HG03108 (cell line): ENCODE results near the gene GRIN3B.
"Not testable (repeated sequence)": the region's sequence is repeated elsewhere in the genome, so short reads cannot be mapped to it uniquely, and the experiment has no call there.

Experiments used
- ATAC-seq: cut with Tn5 transposase; IDR thresholded peaks from one replicate; pipeline ENCODE4 v1.9.1; 2021; ENCODE audit warnings: moderate library complexity; ENCODE audit not compliant: unreplicated experiment

Gene GRIN3B

DNA sequence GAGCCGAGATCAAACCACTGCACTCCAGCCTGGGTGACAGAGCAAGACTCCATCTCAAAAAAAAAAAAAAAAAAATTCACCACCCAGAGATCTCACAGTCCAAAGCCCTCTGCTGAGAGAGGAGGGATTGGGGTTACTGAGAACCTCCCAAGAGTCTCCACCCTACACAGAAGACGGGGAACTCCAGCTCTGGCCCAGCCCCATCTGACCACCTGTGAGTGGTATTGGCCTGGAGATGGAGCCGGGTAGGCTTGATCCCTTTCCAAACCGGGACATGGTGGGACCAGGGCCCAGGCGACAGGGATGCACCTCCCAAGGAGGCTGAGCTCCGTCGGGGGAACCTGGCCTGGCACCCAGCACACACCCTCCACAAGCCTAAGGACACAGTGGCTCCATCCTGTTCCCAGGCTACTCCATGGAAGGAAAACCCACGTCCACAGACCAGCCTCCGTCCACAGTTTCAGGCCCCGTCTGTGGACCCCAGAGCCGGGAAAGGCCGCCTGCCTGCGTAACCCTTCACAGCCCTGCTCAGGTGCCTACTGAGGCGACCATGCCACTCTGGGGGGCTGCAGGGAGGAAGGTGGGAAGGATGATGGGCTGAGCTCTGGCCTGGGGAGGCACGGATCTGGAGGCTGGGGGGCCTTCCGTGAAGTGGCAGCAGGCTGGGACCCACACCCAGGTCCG is 18.9 kb downstream of the GRIN3B start:
- no peak for ATAC-seq

DNA sequence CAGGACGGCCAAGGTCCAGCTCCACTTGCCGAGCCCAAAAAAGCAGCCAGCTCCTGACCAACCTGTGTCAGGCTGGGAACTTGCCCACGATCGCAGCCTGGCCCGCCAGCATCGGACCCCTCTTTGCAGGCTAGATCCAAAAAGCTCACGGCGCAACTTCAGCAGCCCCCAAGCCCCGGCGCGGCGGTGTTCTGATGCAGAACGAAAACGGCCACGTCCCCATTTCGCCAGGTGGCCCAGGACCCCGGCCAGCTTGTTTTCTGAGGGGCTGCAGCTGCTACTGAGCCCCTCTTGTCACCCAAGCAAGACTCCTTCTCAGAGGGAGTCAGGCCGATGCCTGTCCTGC is 19.4 kb downstream of the GRIN3B start:
- ATAC-seq = no peak

DNA sequence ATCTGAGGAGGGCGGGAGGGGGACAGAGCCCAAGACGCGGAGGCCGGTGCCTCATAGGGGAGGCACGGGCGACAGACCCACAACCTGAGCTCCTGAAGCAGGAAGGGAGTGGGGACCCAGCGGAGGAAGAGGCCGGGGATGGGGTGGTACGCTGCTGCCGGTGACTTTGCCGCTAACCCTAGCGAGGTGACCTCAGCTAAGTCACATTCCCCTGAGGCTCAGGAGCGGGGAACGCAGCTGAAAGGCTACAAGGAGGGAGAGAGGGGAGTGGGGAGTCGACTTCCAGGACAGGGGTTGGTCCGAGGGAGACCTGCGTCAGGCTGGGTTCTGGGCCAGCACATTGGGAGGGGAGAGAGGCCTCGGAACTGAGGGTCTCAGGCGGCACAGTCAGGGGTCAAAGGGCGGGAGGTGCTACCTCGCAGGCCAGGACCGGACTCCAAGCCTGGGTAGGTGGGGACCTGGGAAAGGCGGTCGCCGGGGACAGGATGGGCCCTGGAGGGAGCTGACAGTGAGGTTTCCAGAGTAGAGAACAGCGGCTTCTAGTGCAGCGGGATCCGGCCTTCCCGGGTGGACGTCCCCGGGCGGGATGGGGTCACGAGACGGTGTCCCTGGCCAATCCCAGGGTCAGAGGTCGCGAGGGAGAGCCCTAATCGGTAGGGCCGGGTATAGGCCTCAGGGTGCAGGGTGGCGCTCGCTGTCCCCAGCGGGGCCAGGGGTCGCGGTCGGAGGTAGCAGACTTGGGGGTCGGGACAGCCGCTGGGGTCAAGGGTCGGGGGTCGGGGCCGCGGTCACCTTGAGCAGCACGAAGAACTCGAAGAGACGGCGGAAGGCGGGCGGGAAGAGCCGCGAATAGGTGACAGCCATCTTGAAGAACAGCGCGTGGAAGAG is 20.0 kb downstream of the GRIN3B start:
- ATAC-seq = no peak

DNA sequence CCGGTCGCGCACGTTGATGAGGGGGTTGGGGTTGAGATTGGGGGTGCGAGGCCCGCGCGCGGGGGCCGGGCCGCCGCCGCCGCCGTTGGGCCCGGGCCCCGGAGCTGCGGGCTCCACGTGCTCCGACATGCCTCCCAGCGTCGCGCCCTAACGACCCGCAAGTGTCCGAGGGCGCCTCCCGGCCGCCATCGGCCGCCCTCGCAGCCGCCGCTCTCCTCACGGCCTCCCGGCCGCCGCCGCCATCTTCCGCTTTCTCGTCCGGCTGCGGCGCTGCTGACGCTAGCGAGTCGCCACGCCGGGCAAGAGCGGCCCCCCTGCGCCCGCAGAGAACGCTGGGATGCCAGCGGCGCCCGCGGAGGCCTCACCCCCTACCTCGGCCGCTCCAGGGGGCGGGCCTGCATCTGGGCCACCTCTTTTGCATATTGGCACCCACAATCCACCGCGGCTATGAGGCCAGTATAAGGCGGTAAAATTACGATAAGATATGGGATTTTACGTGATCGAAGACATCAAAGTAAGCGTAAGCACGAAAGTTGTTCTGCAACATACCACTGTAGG is 20.7 kb downstream of the GRIN3B start, which contains the start of gene TMEM259:
TMEM259 (minus strand) TSS at position 256 of the 558 bp plus-strand sequence; CDS start at position 129, 127 bp downstream.
- ATAC-seq = peak; percentile 79

DNA sequence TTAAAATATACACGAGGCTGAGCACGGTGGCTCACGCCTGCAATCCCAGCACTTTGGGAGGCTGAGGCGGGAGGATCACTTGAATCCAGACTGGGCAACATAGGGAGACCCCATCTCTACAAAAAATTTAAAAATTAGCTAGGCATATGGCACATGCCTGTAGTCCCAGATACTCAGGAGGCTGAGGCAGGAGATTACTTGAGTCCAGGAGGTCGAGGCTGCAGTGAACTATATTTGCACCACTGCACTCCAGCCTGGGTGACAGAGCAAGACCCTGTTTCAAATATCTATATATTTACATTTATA is 23.6 kb downstream of the GRIN3B start:
- ATAC-seq = not testable (repeated sequence)

DNA sequence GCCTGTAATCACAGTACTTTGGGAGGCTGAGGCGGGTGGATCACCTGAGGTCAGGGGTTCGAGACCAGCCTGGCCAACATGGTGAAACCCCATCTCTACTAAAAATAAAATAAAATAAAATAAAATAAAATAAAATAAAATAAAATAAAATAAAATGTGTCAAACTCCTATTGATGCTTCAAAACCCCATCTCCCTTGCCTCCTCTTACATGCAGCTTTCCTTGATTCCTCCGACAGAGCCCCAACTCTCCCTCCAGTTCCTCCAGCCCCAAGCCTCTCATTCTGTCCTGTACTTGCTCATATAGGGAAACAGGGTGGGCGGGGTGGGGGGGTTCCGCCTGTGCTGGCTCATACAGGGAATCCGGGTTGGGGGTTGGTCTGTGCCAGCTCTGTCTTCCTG is 24.9 kb downstream of the GRIN3B start:
- not testable (repeated sequence) for ATAC-seq

DNA sequence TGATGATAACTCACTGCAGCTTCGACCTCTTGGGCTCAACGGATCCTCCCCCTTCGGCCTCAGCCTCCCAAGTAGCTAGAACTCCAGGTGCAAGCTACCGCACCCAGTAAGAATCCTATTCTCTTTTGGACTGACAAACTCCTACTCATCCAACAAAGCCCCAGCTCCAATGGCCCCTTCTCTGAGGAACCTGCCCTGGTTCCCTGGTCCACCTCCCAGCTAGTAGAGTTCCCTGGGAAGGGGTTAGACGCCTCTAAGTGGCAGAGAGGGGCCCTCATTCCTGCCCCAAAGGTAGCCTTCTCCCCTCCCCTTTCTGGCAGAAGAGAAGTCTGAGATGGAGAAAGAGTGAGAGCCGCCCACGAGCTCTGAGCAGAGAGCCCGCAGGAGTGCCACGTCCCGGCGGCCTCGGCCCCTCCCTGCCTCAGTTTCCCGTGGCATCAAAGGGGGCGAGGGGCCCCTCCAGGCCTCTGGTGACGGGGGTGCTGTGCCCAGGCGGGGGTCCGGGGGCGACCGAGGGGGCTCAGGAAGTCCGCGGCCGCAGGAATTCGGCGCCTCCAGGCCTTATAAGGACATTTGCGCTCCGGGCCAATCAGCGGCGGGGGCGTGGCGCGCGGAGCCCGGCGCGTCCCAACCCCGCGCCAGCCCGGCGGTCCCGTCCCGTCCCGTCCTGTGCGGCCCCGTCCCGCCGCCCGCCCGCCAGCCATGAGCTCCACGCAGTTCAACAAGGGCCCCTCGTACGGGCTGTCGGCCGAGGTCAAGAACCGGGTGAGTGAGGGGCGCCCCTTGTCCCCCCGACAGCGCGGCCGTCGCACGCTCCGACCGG is 26.0 kb downstream of the GRIN3B start, which contains the start of gene CNN2:
CNN2 (plus strand) TSS at position 649 of the 823 bp plus-strand sequence; CDS start at position 703, 54 bp downstream.
- ATAC-seq = peak; percentile 55

DNA sequence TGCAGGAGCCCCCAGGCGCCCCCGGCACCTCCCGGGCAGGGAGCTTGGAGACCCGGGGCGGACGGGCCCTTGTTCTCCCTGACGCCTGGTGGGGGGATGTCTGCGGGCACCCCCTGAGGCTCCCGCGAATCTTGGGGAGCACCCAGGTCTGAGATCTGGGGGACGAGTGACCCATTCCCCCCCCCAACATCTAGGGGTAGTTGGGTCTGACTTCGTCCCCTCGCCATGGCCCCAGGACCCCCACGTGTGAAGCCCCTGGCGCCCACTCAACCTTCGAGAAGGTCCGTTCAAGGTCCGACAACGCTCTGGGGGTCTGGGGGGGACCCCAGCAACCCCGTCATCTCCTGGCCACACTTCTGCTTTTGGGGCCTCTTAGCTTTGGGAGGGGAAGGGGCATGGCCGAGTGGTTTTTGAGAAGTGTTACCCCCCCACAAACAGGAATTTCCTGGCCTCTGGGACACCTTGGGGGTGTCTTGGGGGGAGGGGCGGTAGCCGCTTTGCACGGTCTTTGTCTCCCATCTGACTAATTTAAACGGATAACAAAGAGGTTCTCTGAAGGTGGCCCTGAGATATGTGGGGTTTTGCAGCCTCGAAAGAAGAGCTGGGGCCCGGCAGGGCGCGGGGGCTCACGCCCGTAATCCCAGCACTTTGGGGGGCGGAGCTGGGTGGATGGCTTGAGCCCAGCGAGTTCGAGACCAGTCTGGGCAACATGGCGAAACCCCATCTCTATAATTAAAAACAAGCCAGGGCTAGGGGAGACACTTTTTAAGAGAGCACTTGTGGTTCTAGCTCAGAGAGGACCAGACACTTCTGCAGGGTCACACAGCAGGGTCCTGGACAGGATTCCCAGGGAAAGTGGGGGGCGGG is 26.8 kb downstream of the GRIN3B start:
- ATAC-seq = no peak

DNA sequence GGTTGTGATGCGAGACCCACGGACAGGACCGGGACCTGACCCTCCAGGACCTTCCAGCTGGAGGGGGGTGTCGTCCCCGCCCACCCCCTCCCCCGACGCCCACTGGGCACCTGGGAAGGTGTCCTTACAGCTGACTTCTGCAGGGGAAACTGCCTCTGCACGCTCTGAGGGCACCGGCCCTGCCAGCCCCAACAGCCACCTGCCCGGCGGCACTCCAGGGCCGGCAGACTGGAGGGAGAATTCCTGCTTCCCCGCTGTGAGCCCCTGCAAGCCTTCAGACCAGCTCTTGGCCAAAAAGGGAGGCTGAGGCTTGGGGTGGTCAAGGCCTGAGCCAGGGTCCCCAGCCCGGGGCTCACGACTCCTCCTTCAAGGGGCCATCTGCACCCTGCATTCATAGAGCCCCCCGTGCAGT is 27.4 kb downstream of the GRIN3B start:
- ATAC-seq = no peak

DNA sequence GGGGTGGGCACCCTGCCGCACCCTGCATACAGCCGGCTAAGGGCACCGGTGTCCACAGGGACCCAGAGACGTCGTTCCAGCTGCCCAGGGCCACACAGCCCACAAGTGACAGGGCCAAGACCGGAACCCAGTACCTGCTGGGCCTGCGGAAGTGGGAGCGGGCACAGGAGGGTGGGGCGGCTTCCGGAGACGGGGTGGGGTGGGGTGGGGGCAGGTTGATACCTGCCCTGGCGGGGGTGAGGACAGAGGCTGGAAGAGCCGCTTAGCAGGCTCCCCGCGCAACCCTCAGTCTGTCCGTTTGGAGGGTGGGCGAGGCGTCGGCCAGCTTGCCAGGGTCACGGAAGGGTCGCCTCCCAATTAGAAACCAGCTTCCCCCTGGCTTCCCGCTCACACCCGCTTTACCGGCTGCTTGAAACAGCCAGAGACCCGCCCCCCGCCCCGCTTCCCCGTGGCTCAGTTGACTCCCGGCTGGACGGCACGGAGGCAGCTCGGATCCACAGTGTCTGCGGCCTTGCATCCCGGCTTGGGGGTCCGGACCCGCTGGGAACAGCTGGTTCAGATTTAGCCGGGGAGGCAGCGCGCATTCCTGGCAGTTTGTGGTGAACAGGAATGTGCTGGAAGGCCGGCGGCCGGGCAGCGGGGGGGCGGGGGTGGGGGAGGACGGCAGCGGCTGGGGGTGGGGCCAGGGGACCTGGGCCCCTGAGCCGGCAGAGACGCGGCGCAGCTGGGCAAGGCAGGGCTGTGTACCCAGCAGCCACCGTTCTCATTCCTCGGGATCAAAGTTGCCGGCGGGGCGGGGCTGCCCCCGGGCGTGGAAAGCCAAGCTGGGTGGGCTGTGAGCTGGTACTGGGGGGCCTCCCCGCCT is 28.1 kb downstream of the GRIN3B start:
- no peak for ATAC-seq

DNA sequence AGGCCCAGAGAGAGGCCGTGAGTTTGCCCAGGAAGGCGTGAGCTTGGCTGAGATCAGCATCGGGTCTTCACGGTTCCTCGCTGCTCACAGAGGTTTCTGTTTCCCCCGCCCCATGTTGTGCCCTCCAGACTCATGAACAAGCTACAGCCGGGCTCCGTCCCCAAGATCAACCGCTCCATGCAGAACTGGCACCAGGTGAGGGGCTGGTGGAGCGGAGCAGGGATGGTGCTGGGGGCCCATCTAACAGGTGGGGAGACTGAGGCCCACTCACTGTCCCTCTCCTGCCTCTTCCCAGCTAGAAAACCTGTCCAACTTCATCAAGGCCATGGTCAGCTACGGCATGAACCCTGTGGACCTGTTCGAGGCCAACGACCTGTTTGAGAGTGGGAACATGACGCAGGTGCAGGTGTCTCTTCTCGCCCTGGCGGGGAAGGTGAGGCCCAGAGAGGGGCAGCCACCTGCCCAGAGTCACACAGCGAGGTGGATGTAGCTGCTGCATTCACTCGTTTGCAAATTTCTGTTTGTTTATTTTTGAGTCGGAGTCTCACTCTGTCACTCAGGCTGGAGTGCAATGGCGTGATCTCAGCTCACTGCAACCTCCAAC is 32.1 kb downstream of the GRIN3B start:
- no peak for ATAC-seq

DNA sequence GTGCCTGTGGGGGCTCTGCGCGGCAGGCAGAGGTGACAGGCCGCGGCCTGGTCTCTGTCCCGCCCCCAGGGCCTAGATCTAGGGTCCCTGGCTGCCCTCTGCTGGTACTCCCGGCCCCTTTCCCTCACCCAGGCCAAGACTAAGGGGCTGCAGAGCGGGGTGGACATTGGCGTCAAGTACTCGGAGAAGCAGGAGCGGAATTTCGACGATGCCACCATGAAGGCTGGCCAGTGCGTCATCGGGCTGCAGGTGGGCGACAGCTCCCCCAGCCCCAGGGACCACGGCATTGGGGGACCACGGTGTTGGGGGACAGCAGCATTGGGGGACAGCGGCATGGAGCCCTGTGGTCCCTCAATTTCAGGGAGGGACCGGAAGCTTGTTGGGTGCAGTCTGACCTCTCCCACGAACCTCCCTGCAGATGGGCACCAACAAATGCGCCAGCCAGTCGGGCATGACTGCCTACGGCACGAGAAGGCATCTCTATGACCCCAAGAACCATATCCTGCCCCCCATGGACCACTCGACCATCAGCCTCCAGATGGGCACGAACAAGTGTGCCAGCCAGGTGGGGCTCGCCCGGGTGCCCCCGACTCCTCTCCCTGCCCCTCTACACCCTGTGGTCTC is 35.9 kb downstream of the GRIN3B start:
- no peak for ATAC-seq

DNA sequence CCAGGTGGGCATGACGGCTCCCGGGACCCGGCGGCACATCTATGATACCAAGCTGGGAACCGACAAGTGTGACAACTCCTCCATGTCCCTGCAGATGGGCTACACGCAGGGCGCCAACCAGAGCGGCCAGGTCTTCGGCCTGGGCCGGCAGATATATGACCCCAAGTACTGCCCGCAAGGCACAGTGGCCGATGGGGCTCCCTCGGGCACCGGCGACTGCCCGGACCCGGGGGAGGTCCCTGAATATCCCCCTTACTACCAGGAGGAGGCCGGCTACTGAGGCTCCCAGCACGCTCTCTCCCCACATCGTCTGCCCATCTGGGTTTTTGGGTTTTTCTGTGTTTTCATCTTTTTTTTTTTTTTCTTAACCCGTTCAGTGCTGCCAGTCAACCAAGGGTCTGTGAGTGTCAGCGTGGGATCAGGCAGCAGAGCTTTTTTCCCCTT is 37.4 kb downstream of the GRIN3B start:
- no peak for ATAC-seq

DNA sequence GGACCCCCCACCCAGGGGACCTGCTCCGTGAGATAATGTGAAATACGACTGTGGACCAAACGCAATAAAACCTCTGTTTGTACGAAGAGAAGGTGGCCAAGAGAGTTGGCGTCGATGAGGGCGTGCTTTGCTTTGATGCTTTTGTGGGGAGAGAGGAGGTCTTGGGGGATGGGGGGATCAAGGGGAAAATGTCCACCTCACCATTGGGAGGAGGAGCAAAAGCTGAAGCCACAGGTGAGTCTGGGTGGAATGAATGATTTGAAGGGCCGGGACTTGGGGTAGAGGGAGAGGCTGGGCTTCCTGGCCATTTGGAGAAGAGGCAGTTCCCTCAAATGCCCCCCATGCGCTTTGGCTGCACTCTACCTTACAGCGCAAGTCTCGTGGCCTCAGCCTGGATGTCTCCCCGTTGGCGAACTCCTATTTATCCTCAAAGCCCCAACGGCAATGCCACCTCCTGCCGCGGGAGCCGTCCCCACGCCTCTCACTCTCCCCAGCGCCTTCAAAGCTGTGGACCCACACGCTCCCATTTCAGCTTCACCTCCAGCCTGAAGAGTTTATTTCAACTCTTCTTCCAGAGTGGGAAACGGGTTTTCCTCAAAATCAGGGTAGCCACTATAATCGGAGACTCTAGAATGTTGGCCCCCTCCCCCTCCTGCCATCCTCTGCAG is 38.9 kb downstream of the GRIN3B start:
- ATAC-seq = no peak

DNA sequence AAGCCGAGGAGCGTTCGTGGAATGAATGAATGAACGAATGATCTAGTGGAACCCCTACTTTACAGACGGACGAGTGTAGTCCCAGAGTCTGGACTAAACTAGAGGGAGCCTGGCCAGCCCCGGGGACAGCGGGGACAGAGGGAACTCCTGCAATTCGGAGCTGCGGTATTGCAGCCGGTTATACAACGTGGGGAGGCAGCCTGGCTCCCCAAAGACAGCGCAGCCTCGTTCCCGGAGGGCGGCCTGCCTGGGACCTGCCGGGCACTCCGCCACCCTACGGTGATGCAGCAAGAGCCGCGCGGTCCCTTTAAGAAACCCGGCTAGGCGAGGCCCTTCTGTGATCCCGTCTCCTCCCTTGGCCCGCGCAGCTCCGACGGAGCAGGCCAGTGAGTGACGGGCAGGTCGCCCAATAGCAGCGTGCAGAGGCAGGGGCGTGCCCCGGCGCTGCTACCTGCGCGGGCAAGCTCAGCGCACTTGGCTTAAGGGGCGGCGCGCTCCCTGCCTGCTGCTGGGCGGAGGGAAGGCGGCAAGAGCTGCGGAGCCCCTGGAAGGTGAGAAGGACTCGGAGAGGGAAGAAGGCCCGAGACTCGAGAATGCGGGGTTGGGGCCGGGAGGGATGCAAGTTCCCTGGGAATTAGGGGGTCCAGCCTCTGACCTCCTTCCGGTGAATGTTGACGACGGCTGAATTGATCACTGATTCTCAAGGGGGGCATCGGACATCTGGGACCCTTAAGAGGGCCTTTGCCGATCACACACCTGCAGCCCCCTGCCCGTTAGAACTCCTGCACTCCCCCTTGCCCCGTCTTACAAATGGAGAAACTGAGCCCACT is 39.6 kb downstream of the GRIN3B start, which contains the start of gene ABCA7:
ABCA7 (plus strand) TSS at position 462 of the 830 bp plus-strand sequence. CDS start 1,255 bp downstream, outside the sequence.
- peak; percentile 70 for ATAC-seq

DNA sequence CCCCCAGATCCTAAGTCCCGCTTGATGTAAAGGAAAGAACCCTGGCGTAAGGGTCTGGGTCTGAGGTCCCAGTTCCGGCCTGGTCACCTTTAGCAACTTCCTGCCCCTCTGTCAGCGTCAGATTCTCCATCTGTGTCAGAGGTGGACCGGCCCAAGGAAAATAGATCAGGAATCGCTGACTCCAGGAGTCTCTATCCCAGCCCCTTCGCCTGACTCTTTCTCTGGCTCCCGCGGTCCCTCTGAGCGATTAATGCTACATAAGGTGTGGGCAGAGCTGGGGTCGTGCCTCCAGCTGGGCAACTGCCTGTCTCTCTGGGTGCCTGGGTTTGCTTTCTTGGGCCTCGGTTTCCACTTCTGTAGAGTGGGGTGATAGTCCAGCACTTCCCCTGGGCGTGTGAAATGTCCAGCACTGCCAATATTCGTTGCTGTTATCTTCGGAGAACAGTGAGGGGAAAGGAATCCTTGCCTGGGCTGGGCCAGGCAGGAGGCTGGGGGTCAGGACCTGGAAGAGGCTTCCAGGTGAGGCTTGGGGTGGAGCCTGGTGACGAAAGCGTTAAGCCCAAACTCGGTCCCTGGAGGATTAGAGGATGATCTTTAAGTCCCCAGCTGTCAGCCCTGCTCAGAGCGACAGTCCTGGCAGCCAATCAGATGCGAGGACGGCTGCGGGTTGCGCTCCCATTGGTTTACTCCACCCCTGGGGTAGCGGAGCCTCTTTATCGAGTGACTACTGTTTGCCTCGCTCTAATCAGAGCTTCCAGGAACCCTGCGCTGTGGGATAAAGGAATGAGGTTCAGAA is 40.5 kb downstream of the GRIN3B start:
- peak; percentile 32 for ATAC-seq
